Measurements from ENCODE around the gene SPDYE17.
"Not testable (repeated sequence)": the region's sequence is repeated elsewhere in the genome, so short reads cannot be mapped to it uniquely, and the experiment has no call there.

SPDYE17 gene

GRCh38 chr7:77032261-77032660 lies at the start of gene SPDYE17:
Gene SPDYE17 (minus strand): TSS chr7:77032361. CDS start chr7:77030570, 1,791 bp downstream.
- not testable (repeated sequence) for DNase-seq

- not testable (repeated sequence) for DNase-seq
Measured at GRCh38 chr7:77080236-77080635, 48.1 kb upstream of the SPDYE17 start.

- not testable (repeated sequence) for DNase-seq
Measured at GRCh38 chr7:77079624-77080023, 47.5 kb upstream of the SPDYE17 start.

- not testable (repeated sequence) for DNase-seq
Measured at GRCh38 chr7:77079112-77079511, 47.0 kb upstream of the SPDYE17 start.

GRCh38 chr7:77077060-77077459 lies 44.9 kb upstream of the SPDYE17 start:
- not testable (repeated sequence) for DNase-seq

GRCh38 chr7:77074786-77075396 lies 42.7 kb upstream of the SPDYE17 start:
- DNase-seq, result not testable (repeated sequence)

GRCh38 chr7:77071108-77071507 lies 38.9 kb upstream of the SPDYE17 start:
- not testable (repeated sequence) for DNase-seq

- not testable (repeated sequence) for DNase-seq
Measured at GRCh38 chr7:77065869-77066268, 33.7 kb upstream of the SPDYE17 start.

GRCh38 chr7:77063732-77064131 lies 31.6 kb upstream of the SPDYE17 start:
- not testable (repeated sequence) for DNase-seq

- not testable (repeated sequence) for DNase-seq
Measured at GRCh38 chr7:77062557-77062956, 30.4 kb upstream of the SPDYE17 start, which contains the start of gene SPDYE18. Gene SPDYE18 (minus strand): TSS chr7:77062558. CDS start chr7:77060512, 2,046 bp downstream.

- not testable (repeated sequence) for DNase-seq
Measured at GRCh38 chr7:77026349-77026748, 5.8 kb downstream of the SPDYE17 start.

- not testable (repeated sequence) for DNase-seq
Measured at GRCh38 chr7:77010074-77010680, 22.0 kb downstream of the SPDYE17 start.

- DNase-seq, result peak; percentile 2
Measured at GRCh38 chr7:77008000-77008399, 24.2 kb downstream of the SPDYE17 start.

GRCh38 chr7:77006127-77007110 lies 25.7 kb downstream of the SPDYE17 start:
- not testable (repeated sequence) for DNase-seq

GRCh38 chr7:77005461-77006057 lies 26.6 kb downstream of the SPDYE17 start:
- not testable (repeated sequence) for DNase-seq

- DNase-seq, result not testable (repeated sequence)
Measured at GRCh38 chr7:77004151-77004550, 28.0 kb downstream of the SPDYE17 start.

GRCh38 chr7:77003241-77003640 lies 28.9 kb downstream of the SPDYE17 start:
- DNase-seq, result not testable (repeated sequence)

- not testable (repeated sequence) for DNase-seq
Measured at GRCh38 chr7:77002678-77003233, 29.4 kb downstream of the SPDYE17 start.

- DNase-seq, result not testable (repeated sequence)
Measured at GRCh38 chr7:77002104-77002503, 30.1 kb downstream of the SPDYE17 start.

GRCh38 chr7:76999474-77000107 lies 32.6 kb downstream of the SPDYE17 start:
- DNase-seq, result not testable (repeated sequence)

GRCh38 chr7:76998764-76999450 lies 33.3 kb downstream of the SPDYE17 start:
- not testable (repeated sequence) for DNase-seq
